Fibroblast of mammary gland (primary cell): ENCODE results near the gene CABLES1.
"Not testable (repeated sequence)": the region's sequence is repeated elsewhere in the genome, so short reads cannot be mapped to it uniquely, and the experiment has no call there.

Experiments
- DNase-seq: peaks from one replicate; pipeline ENCODE4 v3.0.0-alpha.2; 2010; ENCODE audit warnings: low read depth
- H3K4me3 ChIP-seq: 2 replicates; pipeline ENCODE4 v1.5.1; 2011; ENCODE audit warnings: low read depth, mild to moderate bottlenecking, low read length, moderate library complexity; ENCODE audit not compliant: control insufficient read depth
- CTCF ChIP-seq: conservative IDR thresholded peaks from 2 replicates; pipeline ENCODE4 v1.5.1; 2011; ENCODE audit warnings: low read depth, low read length, inconsistent platforms; ENCODE audit not compliant: control insufficient read depth, insufficient read depth

CABLES1 gene

GRCh38 chr18:23134780-23135549, at the start of gene CABLES1:
CABLES1 (plus strand) TSS chr18:23135485; CDS start chr18:23135763, 278 bp downstream.
- peak; percentile 22 for DNase-seq
- no peak for TF ChIP-seq CTCF

GRCh38 chr18:23087352-23087751, 47.9 kb upstream of the CABLES1 start:
- no peak for TF ChIP-seq CTCF
- no peak for DNase-seq
- no peak overlapping the region for H3K4me3 ChIP-seq

More at GRCh38 chr18:23134780-23135549, at the start of gene CABLES1:
- H3K4me3 ChIP-seq: peak within 1 kb of the TSS; percentile 42

GRCh38 chr18:23088310-23088709, 47.0 kb upstream of the CABLES1 start:
- no peak for DNase-seq
- TF ChIP-seq CTCF: no peak
- H3K4me3 ChIP-seq: no peak overlapping the region

GRCh38 chr18:23091017-23091993, 44.0 kb upstream of the CABLES1 start:
- not testable (repeated sequence) for DNase-seq, H3K4me3 ChIP-seq

GRCh38 chr18:23092121-23092520, 43.2 kb upstream of the CABLES1 start:
- no peak for DNase-seq
- no peak overlapping the region for H3K4me3 ChIP-seq
- no peak for TF ChIP-seq CTCF

- H3K4me3 ChIP-seq, DNase-seq: not testable (repeated sequence)
Observed at GRCh38 chr18:23093130-23093529, 42.2 kb upstream of the CABLES1 start.

- no peak for TF ChIP-seq CTCF
- H3K4me3 ChIP-seq: no peak overlapping the region
- DNase-seq: no peak
Observed at GRCh38 chr18:23093772-23094171, 41.5 kb upstream of the CABLES1 start.
